IMR-90 (cell line): ENCODE measurements around the gene MRPS16. TPM values are rescaled to one million over a fixed set of nuclear protein-coding genes. Genes with fewer than 3 reads are reported as not detected.

ENCODE experiments used
- microRNA-seq, 2 experiments: library from miRNA; stranded (forward) in 1 of 2; unstranded in 1 of 2; fragments of 10-50 nt in 1 of 2; fragments of <30 nt in 1 of 2; gene quantifications in 1 of 2; microRNA quantifications in 1 of 2; one replicate each; pipeline versions ENCODE3 to v1.1.0; 2013 to 2020; ENCODE audit not compliant: insufficient read depth in 1 of 2, insufficient read length in 1 of 2, unreplicated experiment in 1 of 2
- polyA plus RNA-seq, 3 experiments: library from polyadenylated mRNA; depleted of rRNA; stranded (reverse); fragments of >200 nt; gene quantifications; 2 replicates each; pipeline ENCODE4 v1.2.3, GENCODE V29; 2012; ENCODE audit warnings: low replicate concordance in 1 of 3
- small RNA-seq, 5 experiments: library from RNA; depleted of rRNA; stranded (forward); fragments of <200 nt; gene quantifications; one replicate each; pipeline ENCODE3, GENCODE V24; 2012
- total RNA-seq: library from RNA; depleted of rRNA; stranded (reverse); fragments of >200 nt; gene quantifications from 2 replicates; pipeline ENCODE4 v1.2.3, GENCODE V29; 2012; rRNA removed

MRPS16 gene
- total and polyA plus RNA-seq, 2 of the 4 experiments (the other 2 are of a cell fraction), result 45.3 to 62.4 TPM

Small RNA genes lying within 50 kb of the gene (microRNA-seq; reads per million reads assigned to microRNA genes)
- not detected for gene RNU6-833P (ENCODE audit: insufficient read depth, insufficient read length)

Small RNA genes lying within 50 kb of the gene (small RNA-seq; reads per million reads assigned to genes)
- gene RNU6-833P, result 0 reads per million in 5 experiments

Other genes starting within 250 kb of the MRPS16 start
- 241 and 376 TPM in 2 replicates for gene P4HA1, start 155.8 kb downstream of the MRPS16 start, total RNA-seq
- gene P4HA1, start 155.8 kb downstream of the MRPS16 start, polyA plus RNA-seq (2012; rRNA removed), result 133 and 178 TPM in 2 replicates
- gene NUDT13, start 142.2 kb downstream of the MRPS16 start, total RNA-seq, result 0.90 and 1.1 TPM in 2 replicates
- 1.3 and 1.7 TPM in 2 replicates for gene NUDT13, start 142.2 kb downstream of the MRPS16 start, polyA plus RNA-seq (2012; rRNA removed)
- 32.8 and 36.9 TPM in 2 replicates for gene ECD, start 84.6 kb downstream of the MRPS16 start, total RNA-seq
- 19.3 and 22.1 TPM in 2 replicates for gene ECD, start 84.6 kb downstream of the MRPS16 start, polyA plus RNA-seq (2012; rRNA removed)
- gene FAM149B1, start 84.5 kb downstream of the MRPS16 start, total RNA-seq, result 22.8 and 28.3 TPM in 2 replicates
- 18.2 and 21.7 TPM in 2 replicates for gene FAM149B1, start 84.5 kb downstream of the MRPS16 start, polyA plus RNA-seq (2012; rRNA removed)
- 28.7 and 39.4 TPM in 2 replicates for gene DNAJC9, start 5.4 kb downstream of the MRPS16 start, total RNA-seq
- gene DNAJC9, start 5.4 kb downstream of the MRPS16 start, polyA plus RNA-seq (2012; rRNA removed), result 17.9 and 20.0 TPM in 2 replicates
- 0.18 and 0.28 TPM in 2 replicates for gene CFAP70, start 106.2 kb upstream of the MRPS16 start, total RNA-seq
- 0.13 and 0.15 TPM in 2 replicates for gene CFAP70, start 106.2 kb upstream of the MRPS16 start, polyA plus RNA-seq (2012; rRNA removed)
- gene ANXA7, start 161.4 kb upstream of the MRPS16 start, total RNA-seq, result 102 and 120 TPM in 2 replicates
- 77.2 and 77.4 TPM in 2 replicates for gene ANXA7, start 161.4 kb upstream of the MRPS16 start, polyA plus RNA-seq (2012; rRNA removed)
- gene MSS51, start 180.9 kb upstream of the MRPS16 start, total RNA-seq, result 1.1 TPM in 2 replicates
- gene MSS51, start 180.9 kb upstream of the MRPS16 start, polyA plus RNA-seq (2012; rRNA removed), result 1.3 and 1.8 TPM in 2 replicates
- gene PPP3CB, start 243.4 kb upstream of the MRPS16 start, total RNA-seq, result 22.9 and 40.0 TPM in 2 replicates
- gene PPP3CB, start 243.4 kb upstream of the MRPS16 start, polyA plus RNA-seq (2012; rRNA removed), result 26.4 and 36.4 TPM in 2 replicates